HEK293T (cell line): ENCODE measurements around the gene OR8A1.

Source experiments
- CTCF ChIA-PET: fragments of 350-600 bp; formaldehyde crosslinking; extraction: SDS; loops from one replicate; lab custom pipeline; 2021; ENCODE audit warnings: antibody characterized with exemption, inconsistent platforms; lab: Yijun Ruan, JAX
- POLR2A ChIA-PET: fragments of 350-600 bp; formaldehyde crosslinking; extraction: SDS; loops from one replicate; lab custom pipeline; 2020; ENCODE audit warnings: antibody characterized with exemption, inconsistent platforms; lab: Yijun Ruan, JAX
- DNase-seq: peaks from one replicate; pipeline ENCODE4 v3.0.0; 2012; ENCODE audit warnings: mixed read lengths; ENCODE audit errors: extremely low spot score
- ARNT ChIP-seq: fragments of 450-650 bp; IDR thresholded peaks from 2 replicates; pipeline ENCODE4 v1.6.1; 2017; ENCODE audit warnings: mild to moderate bottlenecking
- BHLHE40 ChIP-seq: fragments of 450-650 bp; IDR thresholded peaks from 2 replicates; pipeline ENCODE4 v1.6.1; 2016; ENCODE audit warnings: mild to moderate bottlenecking, moderate library complexity, borderline replicate concordance
- CTBP1 ChIP-seq: fragments of 450-650 bp; IDR thresholded peaks from 2 replicates; pipeline ENCODE4 v1.6.1; 2016; ENCODE audit warnings: borderline replicate concordance
- ELF4 ChIP-seq: fragments of 450-650 bp; IDR thresholded peaks from 2 replicates; pipeline ENCODE4 v1.6.1; 2017; ENCODE audit warnings: antibody characterized with exemption
- FOXA1 ChIP-seq: fragments of 450-650 bp; IDR thresholded peaks from 2 replicates; pipeline ENCODE4 v1.6.1; 2016; ENCODE audit warnings: mild to moderate bottlenecking
- FOXK2 ChIP-seq: fragments of 450-650 bp; IDR thresholded peaks from 2 replicates; pipeline ENCODE4 v1.6.1; 2016; ENCODE audit warnings: mild to moderate bottlenecking
- FOXM1 ChIP-seq: fragments of 450-650 bp; IDR thresholded peaks from 2 replicates; pipeline ENCODE4 v1.6.1; 2017; ENCODE audit warnings: mild to moderate bottlenecking, borderline replicate concordance
- HDGF ChIP-seq: fragments of 450-650 bp; IDR thresholded peaks from 2 replicates; pipeline ENCODE4 v1.6.1; 2017; ENCODE audit warnings: antibody characterized with exemption, borderline replicate concordance
- L3MBTL2 ChIP-seq: fragments of 450-650 bp; conservative IDR thresholded peaks from 2 replicates; pipeline ENCODE4 v1.6.1; 2016; ENCODE audit warnings: mild to moderate bottlenecking
- LEF1 ChIP-seq: fragments of 450-650 bp; IDR thresholded peaks from 2 replicates; pipeline ENCODE4 v1.6.1; 2017; ENCODE audit warnings: mild to moderate bottlenecking, borderline replicate concordance
- NFRKB ChIP-seq: fragments of 450-650 bp; IDR thresholded peaks from 2 replicates; pipeline ENCODE4 v1.6.1; 2016; ENCODE audit warnings: mild to moderate bottlenecking, moderate library complexity
- SP1 ChIP-seq: fragments of 450-650 bp; IDR thresholded peaks from 2 replicates; pipeline ENCODE4 v1.6.1; 2017
- SUZ12 ChIP-seq: fragments of 450-650 bp; IDR thresholded peaks from 2 replicates; pipeline ENCODE4 v1.6.1; 2016; ENCODE audit warnings: mild to moderate bottlenecking
- TARDBP ChIP-seq: fragments of 450-650 bp; IDR thresholded peaks from 2 replicates; pipeline ENCODE4 v1.6.1; 2016
- ZNF384 ChIP-seq: fragments of 450-650 bp; IDR thresholded peaks from 2 replicates; pipeline ENCODE4 v1.6.1; 2016
- TF ChIP-seq, protein P1 (sequence below): fragments of 450-650 bp; IDR thresholded peaks from 2 replicates; pipeline ENCODE4 v1.6.1; 2016

OR8A1 gene

DNA sequence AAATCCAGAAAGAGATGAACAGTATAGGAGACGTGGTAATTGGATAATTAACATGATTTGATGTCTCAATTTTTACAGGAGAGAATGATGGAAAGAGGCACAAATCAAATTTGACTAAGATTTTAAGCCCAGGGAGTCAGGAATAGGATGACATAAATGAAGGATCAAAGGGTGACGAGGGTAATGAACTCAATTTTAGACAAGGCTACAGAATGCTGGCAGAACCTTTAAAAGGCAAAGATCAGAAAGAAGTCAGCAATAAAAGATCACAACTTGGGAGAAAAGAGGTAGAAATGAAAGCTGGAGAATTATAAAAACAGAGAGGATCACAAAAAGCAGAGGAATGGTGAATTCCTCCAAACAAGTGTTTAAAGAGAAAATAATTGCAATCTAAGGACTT lies 13.0 kb upstream of the OR8A1 start:
- TF ChIP-seq SP1 = no peak
- TF ChIP-seq FOXM1 = no peak
- POLR2A ChIA-PET = no interaction called here
- no peak for DNase-seq
- CTCF ChIA-PET = no interaction called here

DNA sequence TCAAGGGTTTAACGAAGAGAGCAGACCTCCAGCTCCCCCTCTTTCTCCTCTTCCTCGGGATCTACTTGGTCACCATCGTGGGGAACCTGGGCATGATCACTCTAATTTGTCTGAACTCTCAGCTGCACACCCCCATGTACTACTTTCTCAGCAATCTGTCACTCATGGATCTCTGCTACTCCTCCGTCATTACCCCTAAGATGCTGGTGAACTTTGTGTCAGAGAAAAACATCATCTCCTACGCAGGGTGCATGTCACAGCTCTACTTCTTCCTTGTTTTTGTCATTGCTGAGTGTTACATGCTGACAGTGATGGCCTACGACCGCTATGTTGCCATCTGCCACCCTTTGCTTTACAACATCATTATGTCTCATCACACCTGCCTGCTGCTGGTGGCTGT lies 363 bp downstream of the OR8A1 start:
- ChIA-PET POLR2A (no interaction called here), CTCF (no interaction called here)
- DNase-seq = no peak
- TF ChIP-seq ELF4 (no peak), BHLHE40 (no peak), TARDBP (no peak), SUZ12 (no peak)
- TF ChIP-seq, protein P1, sequence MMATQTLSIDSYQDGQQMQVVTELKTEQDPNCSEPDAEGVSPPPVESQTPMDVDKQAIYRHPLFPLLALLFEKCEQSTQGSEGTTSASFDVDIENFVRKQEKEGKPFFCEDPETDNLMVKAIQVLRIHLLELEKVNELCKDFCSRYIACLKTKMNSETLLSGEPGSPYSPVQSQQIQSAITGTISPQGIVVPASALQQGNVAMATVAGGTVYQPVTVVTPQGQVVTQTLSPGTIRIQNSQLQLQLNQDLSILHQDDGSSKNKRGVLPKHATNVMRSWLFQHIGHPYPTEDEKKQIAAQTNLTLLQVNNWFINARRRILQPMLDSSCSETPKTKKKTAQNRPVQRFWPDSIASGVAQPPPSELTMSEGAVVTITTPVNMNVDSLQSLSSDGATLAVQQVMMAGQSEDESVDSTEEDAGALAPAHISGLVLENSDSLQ = no peak

DNA sequence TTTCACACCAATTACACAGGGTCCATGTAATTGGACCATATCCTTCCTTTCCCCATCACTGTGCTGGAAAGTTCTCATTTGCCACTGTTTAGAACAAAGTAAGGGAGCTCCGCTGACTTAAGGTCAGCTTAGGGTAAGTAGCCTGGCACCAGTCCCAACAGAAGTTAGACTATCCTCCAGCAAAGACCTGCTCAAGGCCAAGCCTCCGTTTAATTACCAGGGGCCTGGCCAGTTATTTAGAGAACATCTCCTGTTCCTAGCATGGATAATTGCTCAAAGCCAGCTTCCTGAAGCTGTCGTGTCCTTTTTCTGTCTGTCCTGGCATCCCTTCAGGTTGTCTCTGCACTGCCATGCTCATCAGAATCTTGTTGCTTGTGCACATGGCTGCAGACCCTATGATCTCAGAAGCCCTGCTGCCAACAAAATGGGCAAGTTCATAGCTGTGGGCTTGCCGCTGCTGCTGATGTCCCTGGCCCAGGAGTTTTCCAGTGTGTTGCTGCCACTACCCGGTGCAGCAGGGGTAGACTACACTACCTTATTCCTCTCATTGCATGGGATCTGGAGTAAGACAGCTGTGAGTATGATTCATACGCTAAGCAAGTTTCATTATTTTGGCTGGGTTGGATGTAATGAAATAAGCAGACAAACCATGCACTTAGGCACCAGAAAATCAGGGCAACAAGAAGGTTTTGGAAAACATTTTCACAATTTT lies 8.1 kb downstream of the OR8A1 start:
- DNase-seq = no peak
- ChIA-PET CTCF (no interaction called here), POLR2A (no interaction called here)
- no peak for TF ChIP-seq CTBP1
- TF ChIP-seq LEF1 = no peak
- TF ChIP-seq FOXA1 = no peak
- TF ChIP-seq TARDBP = no peak
- TF ChIP-seq SUZ12 = no peak
- TF ChIP-seq ARNT = no peak
- TF ChIP-seq SP1 = no peak
- no peak for TF ChIP-seq FOXM1

DNA sequence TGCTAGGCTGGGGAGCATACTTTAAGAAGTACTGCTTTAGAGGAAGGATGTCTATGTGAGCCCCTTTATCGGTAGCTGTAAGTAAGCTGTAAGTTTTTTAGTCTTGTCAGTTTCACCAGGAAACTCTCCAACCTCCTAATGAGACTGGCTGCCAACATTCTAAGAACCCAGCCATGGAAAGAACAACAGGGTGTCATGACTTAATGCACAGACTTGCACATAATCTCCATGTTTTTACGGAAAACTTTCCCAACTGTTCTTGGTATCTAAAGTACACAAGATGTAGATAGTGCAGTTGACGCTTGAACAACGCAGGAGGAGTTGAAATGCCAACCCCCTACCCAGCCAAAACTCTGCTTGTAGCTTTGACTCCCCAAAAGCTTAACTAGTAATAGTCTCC lies 9.0 kb downstream of the OR8A1 start:
- DNase-seq = no peak
- POLR2A ChIA-PET = no interaction called here
- CTCF ChIA-PET = no interaction called here

DNA sequence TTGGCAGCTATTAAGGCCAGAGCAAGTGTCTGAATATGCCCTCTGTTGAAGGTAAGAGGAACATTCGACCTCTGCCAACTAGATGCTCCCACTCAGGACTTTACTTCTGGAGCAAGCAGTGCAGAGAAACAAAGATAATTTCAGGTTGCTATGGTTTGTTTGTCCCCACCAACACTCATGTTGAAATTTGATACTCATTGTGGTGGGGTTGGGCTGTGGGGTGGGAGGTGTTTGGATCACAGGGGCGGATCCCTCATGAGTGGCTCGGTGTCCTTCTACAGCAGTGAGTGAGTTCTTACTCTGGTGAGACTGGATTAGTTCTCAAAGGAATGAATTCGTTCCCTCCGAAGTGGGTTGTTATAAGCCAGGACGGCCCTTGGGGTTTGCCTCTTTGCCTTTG lies 12.0 kb downstream of the OR8A1 start:
- no peak for DNase-seq
- CTCF ChIA-PET = no interaction called here
- POLR2A ChIA-PET = no interaction called here
- no peak for TF ChIP-seq ELF4
- no peak for TF ChIP-seq CTBP1
- no peak for TF ChIP-seq FOXM1
- TF ChIP-seq L3MBTL2 = no peak
- no peak for TF ChIP-seq HDGF
- no peak for TF ChIP-seq ARNT
- TF ChIP-seq BHLHE40 = no peak
- TF ChIP-seq NFRKB = no peak
- TF ChIP-seq FOXK2 = no peak
- TF ChIP-seq, protein P1 = no peak

More for the DNA sequence above, 9.0 kb downstream of the OR8A1 start:
- no peak for TF ChIP-seq HDGF
- no peak for TF ChIP-seq LEF1
- no peak for TF ChIP-seq SP1
- no peak for TF ChIP-seq ZNF384
- TF ChIP-seq, protein P1 = no peak
- TF ChIP-seq ARNT = no peak
- no peak for TF ChIP-seq FOXK2
- no peak for TF ChIP-seq L3MBTL2
- TF ChIP-seq NFRKB = no peak
- no peak for TF ChIP-seq BHLHE40
- TF ChIP-seq SUZ12 = no peak
- no peak for TF ChIP-seq ELF4
- TF ChIP-seq FOXM1 = no peak
- no peak for TF ChIP-seq FOXA1
- TF ChIP-seq CTBP1 = no peak
- TF ChIP-seq TARDBP = no peak

DNA sequence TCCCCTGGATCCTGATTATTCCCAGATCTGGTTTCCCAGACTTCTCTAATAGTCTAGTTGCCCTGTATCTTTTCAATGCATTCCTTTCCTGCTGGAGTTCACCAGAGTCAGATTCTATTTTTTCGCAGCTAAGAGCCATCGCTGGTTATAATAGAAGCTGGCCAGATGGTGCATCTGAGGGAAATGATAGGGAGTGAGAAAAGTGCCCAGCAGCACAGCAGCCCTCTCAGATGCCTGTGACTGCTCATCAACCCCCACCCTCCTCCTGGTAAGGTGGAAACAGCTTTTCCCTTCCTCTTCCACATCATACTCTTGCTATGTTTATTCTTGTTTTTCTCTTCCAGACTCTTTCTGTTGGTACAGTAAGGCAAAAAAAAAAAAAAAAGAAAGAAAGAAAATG lies 12.8 kb downstream of the OR8A1 start:
- ChIA-PET POLR2A (no interaction called here), CTCF (no interaction called here)
- no peak for TF ChIP-seq BHLHE40
- TF ChIP-seq HDGF = no peak
- no peak for TF ChIP-seq ARNT
- TF ChIP-seq FOXM1 = no peak
- no peak for DNase-seq

DNA sequence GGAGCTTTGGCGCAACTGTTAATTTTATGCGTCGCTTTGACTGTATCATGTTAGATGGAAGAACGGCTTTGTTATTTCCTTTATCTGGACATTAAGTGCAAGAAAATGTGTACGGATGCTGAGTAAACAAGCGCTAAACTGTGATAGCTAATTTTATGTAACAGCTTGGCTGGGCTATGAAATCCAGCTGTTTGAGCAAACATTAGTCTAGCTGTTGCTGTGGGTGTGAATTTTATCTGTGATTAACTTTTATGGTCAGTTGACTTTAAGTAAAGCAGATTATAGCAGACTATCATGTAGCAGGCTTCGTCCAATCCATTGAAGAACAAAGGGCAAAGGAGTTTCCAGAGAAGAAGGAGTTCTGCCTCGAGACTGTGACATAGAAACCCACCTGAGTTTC lies 14.0 kb downstream of the OR8A1 start:
- POLR2A ChIA-PET = no interaction called here
- TF ChIP-seq HDGF = no peak
- TF ChIP-seq NFRKB = no peak
- TF ChIP-seq, protein P1 = no peak
- CTCF ChIA-PET = interaction anchor here (1.8 kb wide), 1 partner anchor 167 kb away, joined by 4 read pairs; no protein-coding TSS in a partner anchor
- DNase-seq = no peak
